ENCODE results near the gene PSMD9. TPM values are rescaled to one million over a fixed set of nuclear protein-coding genes. Genes with fewer than 3 reads are reported as not detected.

PSMD9 gene
- total RNA-seq, 2 donors from 2014 or later: 41.4 to 50.9 TPM

DNA sequence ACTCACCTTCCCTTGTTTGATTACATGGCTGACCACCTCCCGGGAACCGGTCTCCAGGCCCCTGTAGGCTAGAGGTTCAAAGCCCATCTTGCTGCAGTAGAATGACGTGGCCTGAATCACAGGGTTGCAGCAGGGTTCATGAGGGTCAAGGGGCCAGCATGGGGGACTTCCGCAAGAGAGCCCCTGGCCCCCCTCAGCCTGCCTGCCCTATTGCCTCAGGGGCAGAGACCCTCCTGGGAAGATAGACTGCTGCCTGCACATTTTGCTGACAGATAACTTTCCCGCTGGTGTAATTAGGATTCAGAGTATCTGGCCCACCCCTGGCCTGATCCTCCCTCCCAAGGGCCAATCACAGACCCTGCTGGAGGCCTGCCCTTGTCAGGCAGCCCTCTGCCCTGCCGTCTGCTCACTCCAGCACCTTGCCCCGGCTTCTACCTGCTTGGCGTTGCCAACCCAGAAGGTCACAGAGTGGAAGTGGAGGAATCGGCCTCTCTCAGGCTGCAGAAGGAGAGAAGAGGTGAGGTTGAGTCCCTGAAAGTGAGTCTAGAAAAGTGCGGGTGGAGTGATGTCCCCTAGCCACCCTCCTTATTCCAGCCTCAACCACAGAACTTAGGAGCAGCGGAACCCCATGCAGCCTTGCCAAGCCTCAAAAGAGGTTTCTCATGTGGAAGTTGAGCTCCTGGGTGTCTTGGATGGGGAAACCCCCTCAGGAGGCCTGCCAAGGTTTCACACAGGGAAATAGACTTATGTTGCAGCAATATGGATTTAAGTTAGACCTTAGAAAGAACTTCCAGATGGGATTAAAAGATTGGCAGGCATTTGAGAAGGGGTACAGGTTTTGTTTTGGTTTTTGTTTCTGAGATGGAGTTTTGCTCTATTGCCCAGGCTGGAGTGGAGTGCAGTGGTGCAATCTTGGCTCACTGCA lies 31.0 kb upstream of the PSMD9 start:
- Mint-ChIP-seq H3K4me3 (no peak overlapping the region), H3K27me3 (ENCODE audit: insufficient read depth) (peaks cover 1% of the 10 kb centered on the region), H3K9me3 (no peaks in the 10 kb centered on the region), H3K4me1 (peaks cover 25% of the 10 kb centered on the region), H3K36me3 (ENCODE audit: low read depth) (no peaks in the 10 kb centered on the region), H3K27ac (peak overlapping the region; percentile 90)
- TF ChIP-seq, protein P1, sequence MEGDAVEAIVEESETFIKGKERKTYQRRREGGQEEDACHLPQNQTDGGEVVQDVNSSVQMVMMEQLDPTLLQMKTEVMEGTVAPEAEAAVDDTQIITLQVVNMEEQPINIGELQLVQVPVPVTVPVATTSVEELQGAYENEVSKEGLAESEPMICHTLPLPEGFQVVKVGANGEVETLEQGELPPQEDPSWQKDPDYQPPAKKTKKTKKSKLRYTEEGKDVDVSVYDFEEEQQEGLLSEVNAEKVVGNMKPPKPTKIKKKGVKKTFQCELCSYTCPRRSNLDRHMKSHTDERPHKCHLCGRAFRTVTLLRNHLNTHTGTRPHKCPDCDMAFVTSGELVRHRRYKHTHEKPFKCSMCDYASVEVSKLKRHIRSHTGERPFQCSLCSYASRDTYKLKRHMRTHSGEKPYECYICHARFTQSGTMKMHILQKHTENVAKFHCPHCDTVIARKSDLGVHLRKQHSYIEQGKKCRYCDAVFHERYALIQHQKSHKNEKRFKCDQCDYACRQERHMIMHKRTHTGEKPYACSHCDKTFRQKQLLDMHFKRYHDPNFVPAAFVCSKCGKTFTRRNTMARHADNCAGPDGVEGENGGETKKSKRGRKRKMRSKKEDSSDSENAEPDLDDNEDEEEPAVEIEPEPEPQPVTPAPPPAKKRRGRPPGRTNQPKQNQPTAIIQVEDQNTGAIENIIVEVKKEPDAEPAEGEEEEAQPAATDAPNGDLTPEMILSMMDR (conservative IDR thresholded peaks at IDR 0.05): no peak
- Histone ChIP-seq H3K27me3 (ENCODE audit: control insufficient read depth, insufficient read depth, low read length, poor library complexity, severe bottlenecking) (no peaks in the 10 kb centered on the region), H3K9me3 (ENCODE audit: control insufficient read depth, low read length) (no peaks in the 10 kb centered on the region), H3K4me1 (ENCODE audit: control insufficient read depth, insufficient read depth, low read length) (peaks cover 10% of the 10 kb centered on the region), H3K4me3 (ENCODE audit: low read length) (no peak overlapping the region), H3K9ac (ENCODE audit: extremely low read depth, low read length, poor library complexity, severe bottlenecking) (no peak overlapping the region), H3K27ac (ENCODE audit: low read depth, low read length) (no peak overlapping the region), H3K36me3 (ENCODE audit: control insufficient read depth, insufficient read depth, low read length) (no peaks in the 10 kb centered on the region)
- peak; percentile 67 for DNase-seq
- 70 to 85% methylated on average over 6 to 11 of the region's 11 CpGs for WGBS, 2 experiments (ENCODE audit: insufficient coverage in 1 of 2, insufficient read length in 1 of 2)

DNA sequence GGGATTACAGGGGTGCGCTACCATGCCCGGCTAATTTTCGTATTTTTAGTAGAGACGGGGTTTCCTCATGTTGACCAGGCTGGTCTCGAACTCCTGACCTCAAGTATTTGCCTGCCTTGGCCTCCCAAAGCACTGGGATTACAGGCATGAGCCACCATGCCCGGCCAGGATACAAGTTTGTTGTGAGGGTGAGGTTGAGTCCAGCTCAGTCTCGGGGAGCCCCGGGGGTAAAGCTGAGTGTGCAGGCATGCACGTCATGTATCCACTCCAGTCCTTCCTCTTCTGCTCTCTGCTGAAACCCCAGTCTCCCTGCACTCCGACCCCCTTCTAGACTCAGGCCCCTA lies 30.3 kb upstream of the PSMD9 start:
- peaks cover 1% of the 10 kb centered on the region for H3K27me3 Mint-ChIP-seq (ENCODE audit: insufficient read depth)
- TF ChIP-seq, protein P1 (conservative IDR thresholded peaks at IDR 0.05): no peak
- whole genome bisulfite sequencing, 2 experiments (ENCODE audit: insufficient coverage in 1 of 2, insufficient read length in 1 of 2): 96 to 97% methylated on average over 5 to 10 of the region's 10 CpGs
- peak overlapping the region; percentile 90 for H3K27ac Mint-ChIP-seq
- no peak overlapping the region for H3K9ac ChIP-seq (ENCODE audit: extremely low read depth, low read length, poor library complexity, severe bottlenecking)
- no peak overlapping the region for H3K4me3 Mint-ChIP-seq
- H3K36me3 ChIP-seq (ENCODE audit: control insufficient read depth, insufficient read depth, low read length): no peaks in the 10 kb centered on the region
- H3K9me3 Mint-ChIP-seq: no peaks in the 10 kb centered on the region
- H3K27me3 ChIP-seq (ENCODE audit: control insufficient read depth, insufficient read depth, low read length, poor library complexity, severe bottlenecking): no peaks in the 10 kb centered on the region
- no peak overlapping the region for H3K27ac ChIP-seq (ENCODE audit: low read depth, low read length)
- no peaks in the 10 kb centered on the region for H3K36me3 Mint-ChIP-seq (ENCODE audit: low read depth)
- no peak for DNase-seq
- H3K9me3 ChIP-seq (ENCODE audit: control insufficient read depth, low read length): no peaks in the 10 kb centered on the region
- H3K4me1 Mint-ChIP-seq: peaks cover 25% of the 10 kb centered on the region
- peaks cover 10% of the 10 kb centered on the region for H3K4me1 ChIP-seq (ENCODE audit: control insufficient read depth, insufficient read depth, low read length)
- H3K4me3 ChIP-seq (ENCODE audit: low read length): no peak overlapping the region

DNA sequence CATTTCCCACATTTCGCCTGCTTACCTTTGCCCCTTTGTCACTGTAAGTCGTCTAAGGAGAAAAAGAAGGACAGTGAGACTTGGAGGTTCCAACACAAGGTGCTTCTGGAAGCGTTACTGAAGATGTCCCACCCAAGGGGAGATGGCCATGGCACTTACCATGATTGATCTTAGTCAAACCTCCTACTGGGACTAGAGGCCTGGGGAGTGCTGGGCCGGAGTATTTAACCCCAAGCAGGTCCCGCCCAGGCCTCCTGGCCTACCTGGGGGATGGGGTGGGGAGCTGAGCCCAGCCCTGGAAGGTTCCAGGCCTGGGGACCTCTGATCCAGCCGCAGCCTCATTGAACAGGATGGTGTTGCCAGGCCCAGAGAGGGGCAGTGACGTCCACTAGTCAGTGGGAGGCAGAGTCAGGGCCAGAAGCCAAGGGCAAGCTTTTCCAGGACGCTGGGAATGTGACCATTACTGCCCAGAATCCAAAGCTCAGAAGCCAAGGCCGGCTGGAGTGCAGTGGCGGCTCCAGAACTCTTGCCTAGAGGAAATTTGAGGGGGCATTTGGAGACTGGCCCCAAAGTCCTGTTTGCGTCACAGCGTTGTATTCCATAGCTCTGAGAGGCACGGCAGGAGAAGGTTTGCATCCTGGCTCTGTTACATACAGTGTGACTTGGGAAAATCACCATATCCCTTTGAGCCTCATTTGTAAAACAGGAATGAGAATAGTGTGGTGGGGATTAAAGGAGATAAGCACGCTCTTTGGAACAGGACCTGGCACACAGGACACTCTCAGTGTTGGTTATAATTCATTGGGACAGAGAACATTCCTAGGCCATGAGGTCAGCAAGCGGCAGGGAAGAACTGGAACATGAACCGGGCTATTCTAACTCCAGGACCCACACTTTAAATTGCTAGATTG lies 29.7 kb upstream of the PSMD9 start, which contains the start of gene HPD:
Gene HPD (minus strand): TSS at position 198 of the 911 bp plus-strand sequence. CDS start 36 bp downstream, at position 162.
- Histone ChIP-seq H3K4me3 (ENCODE audit: low read length) (no peak within 1 kb of the TSS), H3K36me3 (ENCODE audit: control insufficient read depth, insufficient read depth, low read length) (no peaks in the 10 kb centered on the region), H3K4me1 (ENCODE audit: control insufficient read depth, insufficient read depth, low read length) (peaks cover 10% of the 10 kb centered on the region), H3K27ac (ENCODE audit: low read depth, low read length) (peak within 1 kb of the TSS; percentile 39), H3K9me3 (ENCODE audit: control insufficient read depth, low read length) (no peaks in the 10 kb centered on the region), H3K27me3 (ENCODE audit: control insufficient read depth, insufficient read depth, low read length, poor library complexity, severe bottlenecking) (no peaks in the 10 kb centered on the region), H3K9ac (ENCODE audit: extremely low read depth, low read length, poor library complexity, severe bottlenecking) (no peak within 1 kb of the TSS)
- peaks cover 25% of the 10 kb centered on the region for H3K4me1 Mint-ChIP-seq
- H3K27ac Mint-ChIP-seq: peak within 1 kb of the TSS; percentile 90
- 67 to 74% methylated on average over 9 to 16 of the region's 16 CpGs for WGBS, 2 experiments (ENCODE audit: insufficient coverage in 1 of 2, insufficient read length in 1 of 2)
- H3K4me3 Mint-ChIP-seq: no peak within 1 kb of the TSS
- H3K27me3 Mint-ChIP-seq (ENCODE audit: insufficient read depth): peaks cover 1% of the 10 kb centered on the region
- no peaks in the 10 kb centered on the region for H3K9me3 Mint-ChIP-seq
- peak; percentile 81 for DNase-seq
- no peaks in the 10 kb centered on the region for H3K36me3 Mint-ChIP-seq (ENCODE audit: low read depth)
- TF ChIP-seq, protein P1 (conservative IDR thresholded peaks at IDR 0.05): no peak

Data from endodermal cell (in vitro differentiated cells).